HepG2 (cell line): ENCODE measurements around the gene NXNL2. TPM values are rescaled to one million over a fixed set of nuclear protein-coding genes. Genes with fewer than 3 reads are reported as not detected.

Experiments
- BRCA1 ChIP-seq: sonication (generic); formaldehyde crosslinking; IDR thresholded peaks from 2 replicates; pipeline ENCODE4 v1.4.0; 2020; ENCODE audit warnings: missing genetic modification reagents
- POLR2A ChIP-seq, 2 experiments: IDR thresholded peaks; 2 replicates each; pipeline ENCODE4 v1.6.1; 2011; ENCODE audit warnings: low read depth in 2 of 2, low read length in 2 of 2, mild to moderate bottlenecking in 1 of 2, moderate library complexity in 1 of 2; ENCODE audit not compliant: insufficient read depth in 1 of 2
- ZNF790 ChIP-seq: sonication (generic); formaldehyde crosslinking; IDR thresholded peaks from 2 replicates; pipeline ENCODE4 v1.8.0; 2022; ENCODE audit warnings: missing genetic modification reagents, mild to moderate bottlenecking, borderline replicate concordance
- polyA plus RNA-seq, 8 experiments: library from polyadenylated mRNA; depleted of rRNA in 3 of 8; stranded (reverse) in 7 of 8; unstranded in 1 of 8; fragments of >200 nt; fragmentation: Illumina TruSeq in 4 of 8; extraction: Trizol in 4 of 8; gene quantifications; 2 replicates each; pipeline versions ENCODE4 v1.2.1 to v1.2.3, GENCODE V29; 2011 to 2016; ENCODE audit warnings: low read depth in 4 of 8, missing spikeins in 1 of 8, mixed read lengths in 1 of 8; ENCODE audit not compliant: insufficient read depth in 1 of 8
- total RNA-seq, 5 experiments: library from RNA; depleted of rRNA; stranded (reverse); fragments of >200 nt; fragmentation: Illumina TruSeq; extraction: Trizol; gene quantifications; 2 replicates each; pipeline ENCODE4 v1.2.3, GENCODE V29; 2016; ENCODE audit warnings: low read depth in 1 of 5
- TF ChIP-seq, protein P1 (sequence below), 2 experiments: fragments of 450-650 bp in 1 of 2; sonication (generic) in 1 of 2; formaldehyde crosslinking in 1 of 2; IDR thresholded peaks; 2 replicates each; pipeline versions ENCODE4 v1.6.1 to v1.8.0; 2016 to 2022; ENCODE audit warnings: antibody characterized with exemption in 1 of 2, mild to moderate bottlenecking in 1 of 2, missing genetic modification reagents in 1 of 2

NXNL2 gene
- total and polyA plus RNA-seq, 2 of the 13 experiments (the other 11 are each of a cell fraction or from before 2014, with no cell fraction given) = not detected

DNA sequence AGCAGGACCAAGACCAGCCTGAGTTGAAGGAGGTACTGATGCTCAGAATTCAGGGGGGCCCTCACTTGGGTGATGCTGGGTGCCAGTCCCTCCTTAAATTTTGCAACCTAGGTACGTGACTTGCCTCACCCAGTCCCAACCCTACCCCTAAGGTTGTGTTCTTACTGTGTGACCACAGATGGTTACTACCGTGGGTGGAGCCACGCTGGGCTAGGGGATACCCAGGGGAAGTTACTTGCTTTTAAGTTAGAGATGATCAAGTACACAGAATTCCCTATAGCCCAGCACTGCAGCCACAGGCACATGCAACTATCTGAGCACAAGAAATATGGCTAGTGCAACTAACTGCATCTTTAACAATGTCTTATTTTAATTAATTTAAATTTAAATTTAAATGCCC, 32.9 kb downstream of the NXNL2 start (continued):
- TF ChIP-seq, protein P1, sequence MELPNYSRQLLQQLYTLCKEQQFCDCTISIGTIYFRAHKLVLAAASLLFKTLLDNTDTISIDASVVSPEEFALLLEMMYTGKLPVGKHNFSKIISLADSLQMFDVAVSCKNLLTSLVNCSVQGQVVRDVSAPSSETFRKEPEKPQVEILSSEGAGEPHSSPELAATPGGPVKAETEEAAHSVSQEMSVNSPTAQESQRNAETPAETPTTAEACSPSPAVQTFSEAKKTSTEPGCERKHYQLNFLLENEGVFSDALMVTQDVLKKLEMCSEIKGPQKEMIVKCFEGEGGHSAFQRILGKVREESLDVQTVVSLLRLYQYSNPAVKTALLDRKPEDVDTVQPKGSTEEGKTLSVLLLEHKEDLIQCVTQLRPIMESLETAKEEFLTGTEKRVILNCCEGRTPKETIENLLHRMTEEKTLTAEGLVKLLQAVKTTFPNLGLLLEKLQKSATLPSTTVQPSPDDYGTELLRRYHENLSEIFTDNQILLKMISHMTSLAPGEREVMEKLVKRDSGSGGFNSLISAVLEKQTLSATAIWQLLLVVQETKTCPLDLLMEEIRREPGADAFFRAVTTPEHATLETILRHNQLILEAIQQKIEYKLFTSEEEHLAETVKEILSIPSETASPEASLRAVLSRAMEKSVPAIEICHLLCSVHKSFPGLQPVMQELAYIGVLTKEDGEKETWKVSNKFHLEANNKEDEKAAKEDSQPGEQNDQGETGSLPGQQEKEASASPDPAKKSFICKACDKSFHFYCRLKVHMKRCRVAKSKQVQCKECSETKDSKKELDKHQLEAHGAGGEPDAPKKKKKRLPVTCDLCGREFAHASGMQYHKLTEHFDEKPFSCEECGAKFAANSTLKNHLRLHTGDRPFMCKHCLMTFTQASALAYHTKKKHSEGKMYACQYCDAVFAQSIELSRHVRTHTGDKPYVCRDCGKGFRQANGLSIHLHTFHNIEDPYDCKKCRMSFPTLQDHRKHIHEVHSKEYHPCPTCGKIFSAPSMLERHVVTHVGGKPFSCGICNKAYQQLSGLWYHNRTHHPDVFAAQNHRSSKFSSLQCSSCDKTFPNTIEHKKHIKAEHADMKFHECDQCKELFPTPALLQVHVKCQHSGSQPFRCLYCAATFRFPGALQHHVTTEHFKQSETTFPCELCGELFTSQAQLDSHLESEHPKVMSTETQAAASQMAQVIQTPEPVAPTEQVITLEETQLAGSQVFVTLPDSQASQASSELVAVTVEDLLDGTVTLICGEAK (IDR thresholded peaks at IDR 0.05) = no peak
- TF ChIP-seq, protein P1 (CRISPR knock-in tag; IDR thresholded peaks at IDR 0.05) = no peak
- no peak for TF ChIP-seq POLR2A (IDR thresholded peaks at IDR 0.05; ENCODE audit: insufficient read depth in 1 of 2, low read depth in 2 of 2, low read length in 2 of 2)
- TF ChIP-seq ZNF790 = no peak
- no peak for TF ChIP-seq BRCA1 (CRISPR knock-in tag)
